Stimulated activated CD4-positive, alpha-beta T cell treated with anti-CD3 and anti-CD28 coated beads, Interleukin-4, amount 100 ng/mL, for 24 hours (primary cell): ENCODE results near the gene JKAMP.

Experiments
- DNase-seq: peaks from one replicate; pipeline ENCODE4 v3.0.0-alpha.2; 2020

The JKAMP gene

GRCh38 chr14:59481871-59482540, 2.3 kb upstream of the JKAMP start:
- no peak for DNase-seq

DNA sequence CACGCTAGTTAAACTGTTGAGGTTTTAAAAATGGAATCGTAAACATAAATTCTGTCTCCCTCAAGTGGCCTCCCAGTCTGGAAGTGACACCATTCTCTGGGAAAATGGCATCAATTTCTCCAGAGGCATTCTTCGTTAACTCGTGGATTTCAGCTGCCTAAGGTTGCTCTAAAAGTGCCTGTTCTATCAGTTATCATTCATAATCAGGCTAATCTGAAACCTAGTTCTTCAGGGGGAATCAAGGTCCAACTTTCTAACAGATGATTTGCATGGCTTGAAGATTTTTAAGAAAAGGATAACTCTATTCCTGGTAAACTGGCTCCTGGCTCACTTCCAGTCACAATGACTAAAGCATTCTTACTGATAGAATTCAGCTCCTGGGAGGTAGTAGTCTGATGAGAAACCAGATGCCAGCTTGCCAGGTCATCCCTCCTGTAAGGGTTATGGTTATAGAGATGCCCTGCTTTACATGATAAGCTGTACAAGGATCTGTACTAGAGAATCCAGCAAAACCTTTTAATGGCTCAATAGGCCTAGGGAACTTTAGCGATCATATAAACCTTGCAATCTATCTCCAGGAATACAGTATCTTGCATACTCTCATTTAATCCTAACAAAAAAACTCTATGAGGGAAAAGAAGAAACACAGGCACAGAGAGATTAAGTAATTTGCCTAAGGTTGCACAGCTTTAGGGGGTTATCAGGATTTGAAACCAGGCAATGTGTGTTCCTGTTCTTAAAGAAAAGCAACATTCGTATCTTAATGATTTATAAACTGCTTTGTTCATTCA, 1.6 kb upstream of the JKAMP start:
- DNase-seq = no peak

DNA sequence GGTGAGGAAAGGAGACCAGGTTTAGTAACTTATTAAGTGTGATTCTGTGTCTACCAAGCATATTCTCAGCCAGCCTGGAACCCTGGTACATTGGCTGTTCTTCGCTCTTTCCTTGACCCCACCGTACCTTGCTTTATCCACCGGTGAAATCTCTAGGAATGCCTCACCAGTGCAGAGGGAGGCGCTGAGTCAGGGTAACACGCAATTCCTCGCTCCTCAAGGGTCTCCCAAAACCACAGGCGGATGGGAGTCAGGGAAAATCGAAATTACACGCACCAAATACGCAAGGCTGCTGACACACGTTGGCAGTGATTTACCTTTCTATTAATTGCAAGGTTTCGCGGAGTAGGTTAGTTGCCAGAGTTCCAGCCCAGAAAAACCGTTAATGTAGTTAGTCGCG, 954 bp upstream of the JKAMP start:
- no peak for DNase-seq

DNA sequence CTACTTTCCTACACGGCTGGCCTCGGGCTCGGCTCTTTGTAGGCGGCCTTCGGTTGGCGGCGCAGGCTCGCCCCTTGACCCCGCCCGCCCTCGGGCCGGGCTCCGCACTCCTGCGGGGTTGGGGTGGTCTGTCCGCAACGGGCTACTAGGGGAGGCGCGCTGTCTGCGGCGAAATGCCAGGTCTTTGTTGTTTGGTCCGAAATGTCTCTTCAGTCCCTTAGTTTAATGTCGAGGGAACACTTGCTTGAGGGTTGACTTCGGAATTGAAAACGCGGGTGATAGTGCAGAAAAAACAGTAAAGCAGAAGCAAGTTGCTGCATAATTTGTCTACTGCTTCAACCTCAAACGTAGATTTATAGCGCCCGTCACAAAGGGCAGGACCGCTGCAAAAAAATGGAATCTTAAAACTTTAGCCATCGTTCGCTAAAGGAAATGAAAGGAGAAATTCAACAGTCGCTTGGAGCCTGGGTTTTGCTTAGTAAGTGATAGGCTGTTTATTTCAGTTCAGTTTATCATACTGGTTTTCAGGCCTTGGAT, 390 bp downstream of the JKAMP start:
- no peak for DNase-seq

DNA sequence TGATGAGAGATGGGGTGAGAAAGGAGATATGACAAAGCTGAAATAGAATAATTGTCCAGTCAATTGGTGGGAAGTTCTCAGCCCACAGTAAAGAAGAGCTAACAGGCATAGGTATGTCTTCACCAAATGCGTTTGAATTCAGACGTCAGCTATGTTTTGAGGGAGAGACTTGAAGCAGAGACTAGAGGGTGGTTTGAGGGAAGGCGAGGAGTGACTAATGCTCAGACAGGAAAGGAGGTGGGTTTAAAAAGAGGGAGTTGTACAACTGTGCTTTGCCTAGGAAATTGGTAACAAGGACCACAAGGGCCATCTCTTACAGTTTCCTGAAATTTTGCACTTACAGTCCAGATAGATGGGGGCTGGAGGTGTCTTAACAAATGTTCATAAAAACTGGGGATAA, 6.4 kb downstream of the JKAMP start:
- no peak for DNase-seq

DNA sequence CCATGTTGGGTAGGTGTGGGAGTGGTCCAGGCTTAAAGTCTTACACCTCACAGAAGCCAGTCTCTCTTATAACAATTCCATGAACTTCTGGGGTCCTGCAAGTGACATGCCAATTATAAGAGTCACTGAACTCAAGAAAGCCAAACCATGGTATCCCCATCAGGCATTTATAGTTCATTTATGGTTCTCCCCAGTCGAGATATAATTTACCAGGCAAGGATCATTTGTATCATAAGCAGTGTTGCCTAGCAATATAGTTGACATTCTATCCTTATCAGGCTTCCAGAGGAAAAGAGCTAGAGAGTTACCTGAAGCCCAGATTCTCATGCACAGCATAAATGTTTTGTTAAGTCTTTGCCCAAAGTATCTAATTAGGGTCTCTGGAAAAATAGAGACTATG, 8.1 kb downstream of the JKAMP start:
- no peak for DNase-seq

- no peak for DNase-seq
These were observed 16.4 kb downstream of the JKAMP start for GRCh38 chr14:59500732-59501131.

DNA sequence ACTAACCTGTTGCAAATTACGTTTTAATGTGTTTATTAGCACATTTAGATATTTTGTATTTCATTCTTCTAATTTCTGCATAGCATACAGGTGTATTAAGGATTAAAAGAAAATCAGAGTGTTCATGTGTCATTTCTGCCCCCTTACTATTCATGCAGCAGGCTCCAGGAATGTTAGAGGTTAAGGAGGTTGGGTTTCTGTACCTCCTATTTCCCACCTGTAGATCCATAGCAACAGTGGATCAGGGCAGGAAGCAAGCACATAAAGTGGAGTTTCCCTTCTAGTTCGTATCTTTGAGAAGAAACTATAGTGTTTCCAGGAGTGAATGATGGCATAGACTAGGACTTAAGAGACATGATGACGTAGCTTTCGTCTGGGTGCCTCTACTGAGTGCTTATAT, 18.9 kb downstream of the JKAMP start:
- DNase-seq = no peak

DNA sequence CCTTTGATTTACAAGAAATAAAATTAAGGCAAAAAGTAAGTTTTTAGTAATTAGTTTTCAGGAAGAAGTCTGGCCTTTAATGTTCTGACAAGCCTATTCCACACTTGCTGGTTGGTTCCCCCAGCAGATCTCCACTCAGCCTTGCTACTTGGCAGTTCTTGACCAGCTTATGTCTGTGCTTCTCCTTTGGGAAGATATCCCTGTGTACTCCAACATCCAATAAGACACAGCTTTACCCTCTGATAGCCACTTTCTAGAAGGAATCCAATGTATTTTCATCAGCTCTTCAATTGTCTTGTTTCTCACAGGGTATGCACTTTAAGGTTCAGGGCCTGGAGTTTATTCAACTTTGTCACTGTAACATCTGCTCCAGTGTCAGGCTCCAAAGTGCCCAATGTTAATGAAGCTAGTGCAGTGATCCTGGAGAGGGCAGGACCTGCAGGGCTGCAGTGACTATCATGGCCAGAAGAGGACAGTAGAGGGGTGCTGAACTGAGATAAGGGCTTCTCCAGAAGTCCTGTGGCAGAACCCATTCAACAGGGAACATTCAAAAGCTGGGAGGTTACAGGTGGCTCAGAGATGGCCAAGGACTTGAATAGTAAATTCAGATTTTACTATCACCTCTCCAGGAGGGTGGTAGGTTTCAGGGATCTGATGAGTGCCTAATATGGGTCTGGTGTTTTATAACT, 22.9 kb downstream of the JKAMP start:
- DNase-seq = peak; percentile 43

GRCh38 chr14:59507752-59508103, 23.4 kb downstream of the JKAMP start:
- DNase-seq = no peak

DNA sequence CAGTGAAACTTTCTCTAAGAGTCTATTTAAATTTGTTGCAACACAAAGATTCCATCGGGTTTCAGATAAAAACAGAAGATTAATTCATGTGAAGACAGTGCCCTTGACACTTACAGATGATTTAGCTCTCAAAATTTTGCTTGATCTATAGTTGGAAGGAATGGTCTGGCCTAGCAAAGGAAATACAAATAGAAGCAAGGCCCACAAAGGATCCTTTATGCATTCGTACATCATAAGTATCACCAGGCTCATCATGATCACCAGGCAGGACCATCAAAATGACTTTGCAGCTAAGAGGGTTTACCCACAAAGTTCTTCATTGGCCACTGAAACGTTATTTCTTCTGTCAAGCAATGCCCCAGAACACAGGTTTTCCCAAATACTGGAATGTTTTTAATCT, 24.8 kb downstream of the JKAMP start:
- DNase-seq = no peak

DNA sequence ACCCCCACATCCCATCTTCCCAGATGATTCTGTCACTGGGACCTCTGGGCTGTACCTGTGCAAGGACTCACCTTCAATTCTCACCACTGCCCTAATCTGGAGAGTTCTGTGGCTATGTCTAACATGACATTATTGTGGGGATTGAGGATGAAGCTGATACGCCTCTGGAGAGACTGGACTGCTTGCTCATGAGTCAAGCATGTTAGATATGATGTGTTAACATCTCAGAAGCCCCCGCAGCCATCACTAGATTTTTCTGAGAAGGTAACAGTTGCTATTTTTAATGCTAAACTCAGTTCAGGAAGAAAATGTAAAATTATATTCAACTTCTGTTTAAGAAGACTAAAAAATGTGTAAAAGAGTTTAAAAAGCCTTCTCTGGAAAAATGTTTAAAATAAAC, 25.7 kb downstream of the JKAMP start:
- DNase-seq = no peak

GRCh38 chr14:59510966-59511365, 26.6 kb downstream of the JKAMP start:
- no peak for DNase-seq

DNA sequence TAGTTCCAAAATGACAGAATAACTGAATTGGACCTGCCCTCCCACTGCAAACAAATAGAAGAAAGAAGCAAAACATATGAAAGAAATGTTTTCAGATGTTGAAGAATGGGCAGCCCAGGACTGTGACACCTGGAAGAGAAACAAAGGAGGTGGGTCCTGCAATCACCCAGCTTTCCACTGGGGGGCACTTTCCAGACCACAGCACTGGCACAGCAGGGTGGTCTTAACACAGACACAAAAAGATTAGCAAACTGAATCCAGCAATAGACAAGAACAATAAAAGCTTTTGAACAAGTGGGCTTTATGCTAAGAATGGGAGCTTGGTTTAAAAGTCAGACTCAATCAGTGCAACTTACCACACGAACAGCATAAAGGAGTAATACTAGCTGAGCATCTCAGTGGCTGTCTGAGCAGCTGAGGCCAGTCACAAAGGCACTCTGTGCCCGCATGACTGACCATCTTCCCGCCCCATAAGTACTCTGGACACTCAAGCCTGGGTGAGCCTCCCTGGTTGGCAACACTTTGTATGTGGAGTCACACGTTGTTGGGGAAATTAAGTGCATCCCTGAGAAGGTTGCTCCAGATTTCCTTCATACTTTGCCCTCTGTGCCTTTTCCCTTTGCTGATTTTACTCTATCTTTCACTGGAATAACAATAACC, 27.7 kb downstream of the JKAMP start:
- DNase-seq = no peak

GRCh38 chr14:59520224-59520623, 35.9 kb downstream of the JKAMP start:
- no peak for DNase-seq

GRCh38 chr14:59529189-59529588, 44.9 kb downstream of the JKAMP start:
- DNase-seq = no peak

DNA sequence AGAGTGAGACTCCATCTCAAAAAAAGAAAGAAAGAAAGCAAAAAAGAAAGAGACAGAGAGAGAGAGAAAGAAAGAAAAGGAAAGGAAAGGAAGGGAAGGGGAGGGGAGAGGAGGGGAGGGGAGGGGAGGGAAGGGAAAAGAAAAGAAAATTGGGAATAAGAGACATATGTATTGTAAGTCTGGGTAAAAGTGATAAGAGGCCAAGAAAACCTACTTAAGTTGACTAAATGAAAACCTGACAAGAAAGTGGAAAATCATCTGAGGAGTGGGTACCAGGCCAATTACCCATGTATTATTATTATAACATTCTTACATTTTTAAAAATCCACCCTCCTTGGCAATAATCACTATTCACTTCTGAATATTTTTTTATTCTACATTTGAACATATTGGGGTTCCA, 46.0 kb downstream of the JKAMP start:
- DNase-seq = no peak

GRCh38 chr14:59532419-59532818, 48.1 kb downstream of the JKAMP start:
- no peak for DNase-seq

DNA sequence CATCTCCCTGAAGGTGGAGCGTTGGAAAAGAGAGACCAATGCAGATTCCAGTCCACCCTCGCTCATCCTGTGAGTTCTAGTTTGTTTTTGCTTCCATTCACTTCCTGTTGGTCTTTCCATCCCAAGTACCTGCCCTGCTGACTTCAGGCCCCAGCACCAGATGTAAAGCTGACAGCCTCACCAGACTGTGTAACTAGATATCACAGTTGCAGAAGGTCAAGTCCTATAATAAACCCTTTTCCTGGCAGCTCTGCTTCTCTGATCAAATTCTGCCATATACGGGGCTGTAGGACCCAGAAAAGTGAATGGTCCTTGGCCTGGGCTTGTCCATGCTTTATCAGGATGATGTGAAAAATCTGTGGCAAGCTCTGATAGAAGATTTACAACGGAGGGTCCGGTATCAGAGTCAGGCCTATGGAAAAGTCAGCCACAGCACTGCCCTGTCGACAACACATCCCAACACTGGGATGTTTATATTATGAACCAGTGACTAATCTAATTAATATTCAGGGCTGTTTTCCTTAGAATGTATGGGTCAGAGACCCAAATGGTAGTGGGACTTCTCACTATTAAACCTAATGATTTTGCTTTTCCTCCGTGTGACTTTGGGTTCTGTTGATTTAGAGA, 50.2 kb downstream of the JKAMP start:
- no peak for DNase-seq

GRCh38 chr14:59537476-59537875, 53.2 kb downstream of the JKAMP start:
- no peak for DNase-seq

- no peak for DNase-seq
These were observed 54.6 kb downstream of the JKAMP start for GRCh38 chr14:59538936-59539335.

DNA sequence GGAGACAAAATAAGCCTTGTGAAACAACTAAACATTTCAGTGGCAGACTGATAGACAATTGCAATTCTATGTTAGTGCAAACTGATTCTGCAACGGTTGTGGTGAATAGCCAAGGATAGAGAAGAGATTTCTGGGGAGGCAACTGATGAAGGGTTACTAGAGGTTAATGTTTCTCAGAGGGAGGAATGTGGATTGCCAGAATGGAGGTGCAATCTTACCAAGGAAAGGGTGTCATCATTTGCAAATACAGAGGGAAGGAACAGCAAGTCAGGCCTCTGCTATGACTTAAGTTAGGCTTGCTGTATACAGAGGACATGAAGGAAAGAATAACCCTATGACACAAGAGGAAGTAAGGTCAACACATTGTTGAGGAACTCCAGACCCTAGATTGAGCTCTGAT, 56.5 kb downstream of the JKAMP start:
- DNase-seq = no peak

GRCh38 chr14:59541731-59542130, 57.4 kb downstream of the JKAMP start:
- no peak for DNase-seq
